ENCODE data around the gene KCNJ10. TPM values are rescaled to one million over a fixed set of nuclear protein-coding genes. Genes with fewer than 3 reads are reported as not detected.
A peak's percentile ranks its signal among the peaks of the same experiment; 100 is the strongest.

KCNJ10 gene
- total and polyA plus RNA-seq, 2 of the 13 experiments (the other 11 are each of a cell fraction or from before 2014, with no cell fraction given): 4.4 to 10.3 TPM

GRCh38 chr1:160061369-160062229 is 8.4 kb downstream of the KCNJ10 start:
- Histone ChIP-seq H3K4me1 (ENCODE audit: insufficient read depth, low read length) (peaks cover 80% of the 10 kb centered on the region), H2AFZ (ENCODE audit: low read length) (no peak overlapping the region), H3K9me3 (ENCODE audit: low read length) (no peaks in the 10 kb centered on the region), H3K4me3 (replicated peaks in 1 of 3; ENCODE audit: insufficient read depth in 1 of 3, low read depth in 2 of 3, low read length in 3 of 3) (no peak overlapping the region), H3K27me3 (ENCODE audit: control insufficient read depth in 1 of 2, insufficient read depth in 2 of 2, low read length in 2 of 2) (no peaks in the 10 kb centered on the region), H4K20me1 (ENCODE audit: insufficient read depth, low read length) (no peaks in the 10 kb centered on the region), H3K27ac (ENCODE audit: extremely low read length, insufficient read depth, low read length) (no peak overlapping the region), H3K9ac (ENCODE audit: insufficient read depth, low read depth, low read length) (no peak overlapping the region), H3K36me3 (replicated peaks in 1 of 2; ENCODE audit: control insufficient read depth in 1 of 2, insufficient read depth in 2 of 2, low read length in 2 of 2) (no peaks in the 10 kb centered on the region), H3K4me2 (ENCODE audit: low read depth, low read length) (no peak overlapping the region), H3K79me2 (ENCODE audit: insufficient read depth, low read length) (no peaks in the 10 kb centered on the region)
- FAIRE-seq: no peak
- POLR2A ChIA-PET: no interaction called here
- CTCF ChIA-PET (ENCODE audit: low intra/inter-chr PET ratio, low total read pairs): no interaction called here
- no peak for DNase-seq (ENCODE audit: low spot score)
- intact Hi-C loops (cut with micrococcal nuclease; ENCODE audit: unreplicated experiment) (no loop called here), in situ Hi-C loops (cut with HindIII; ENCODE audit: extremely low pct_ligation_motif_present, low pct_unique_long_range_greater_than_20kb) (no loop called here)
- peak; percentile 32 for ATAC-seq
- 77% methylated on average over 14 of the region's 15 CpGs for WGBS (ENCODE audit: low lambda C conversion rate)
- no TSS peak for BruUV-seq (replicated peaks)
- TF ChIP-seq GRHL1 (CRISPR knock-in tag; conservative IDR thresholded peaks at IDR 0.05) (no peak), HNRNPLL (IDR thresholded peaks at IDR 0.05; ENCODE audit: low read depth, low read length, poor library complexity, severe bottlenecking) (no peak), ZNF740 (CRISPR knock-in tag; IDR thresholded peaks at IDR 0.05) (no peak), ZNF746 (CRISPR knock-in tag; IDR thresholded peaks at IDR 0.05) (no peak), NFATC3 (CRISPR knock-in tag; IDR thresholded peaks at IDR 0.05) (no peak), IKZF1 (IDR thresholded peaks at IDR 0.05) (no peak), ZNF570 (CRISPR knock-in tag; IDR thresholded peaks at IDR 0.05; ENCODE audit: borderline replicate concordance) (no peak), XBP1 (CRISPR knock-in tag; IDR thresholded peaks at IDR 0.05) (no peak), SIX4 (CRISPR knock-in tag; IDR thresholded peaks at IDR 0.05) (no peak), ZNF276 (CRISPR knock-in tag; IDR thresholded peaks at IDR 0.05; ENCODE audit: low read depth) (no peak), HMG20B (CRISPR knock-in tag; conservative IDR thresholded peaks at IDR 0.05) (no peak)
- TF ChIP-seq, protein P1, sequence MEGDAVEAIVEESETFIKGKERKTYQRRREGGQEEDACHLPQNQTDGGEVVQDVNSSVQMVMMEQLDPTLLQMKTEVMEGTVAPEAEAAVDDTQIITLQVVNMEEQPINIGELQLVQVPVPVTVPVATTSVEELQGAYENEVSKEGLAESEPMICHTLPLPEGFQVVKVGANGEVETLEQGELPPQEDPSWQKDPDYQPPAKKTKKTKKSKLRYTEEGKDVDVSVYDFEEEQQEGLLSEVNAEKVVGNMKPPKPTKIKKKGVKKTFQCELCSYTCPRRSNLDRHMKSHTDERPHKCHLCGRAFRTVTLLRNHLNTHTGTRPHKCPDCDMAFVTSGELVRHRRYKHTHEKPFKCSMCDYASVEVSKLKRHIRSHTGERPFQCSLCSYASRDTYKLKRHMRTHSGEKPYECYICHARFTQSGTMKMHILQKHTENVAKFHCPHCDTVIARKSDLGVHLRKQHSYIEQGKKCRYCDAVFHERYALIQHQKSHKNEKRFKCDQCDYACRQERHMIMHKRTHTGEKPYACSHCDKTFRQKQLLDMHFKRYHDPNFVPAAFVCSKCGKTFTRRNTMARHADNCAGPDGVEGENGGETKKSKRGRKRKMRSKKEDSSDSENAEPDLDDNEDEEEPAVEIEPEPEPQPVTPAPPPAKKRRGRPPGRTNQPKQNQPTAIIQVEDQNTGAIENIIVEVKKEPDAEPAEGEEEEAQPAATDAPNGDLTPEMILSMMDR (CRISPR knock-in tag; IDR thresholded peaks at IDR 0.05): peak; percentile 20; the same call in 1 of the 2 replicates
- TF ChIP-seq, protein P2, sequence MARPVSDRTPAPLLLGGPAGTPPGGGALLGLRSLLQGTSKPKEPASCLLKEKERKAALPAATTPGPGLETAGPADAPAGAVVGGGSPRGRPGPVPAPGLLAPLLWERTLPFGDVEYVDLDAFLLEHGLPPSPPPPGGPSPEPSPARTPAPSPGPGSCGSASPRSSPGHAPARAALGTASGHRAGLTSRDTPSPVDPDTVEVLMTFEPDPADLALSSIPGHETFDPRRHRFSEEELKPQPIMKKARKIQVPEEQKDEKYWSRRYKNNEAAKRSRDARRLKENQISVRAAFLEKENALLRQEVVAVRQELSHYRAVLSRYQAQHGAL (CRISPR knock-in tag; IDR thresholded peaks at IDR 0.05; ENCODE audit: not compliant biosample characterization): no peak

Data from HepG2 (cell line).